GM23248 (cell line): ENCODE measurements around the gene ADO. TPM values are rescaled to one million over a fixed set of nuclear protein-coding genes. Genes with fewer than 3 reads are reported as not detected.

ENCODE experiments used
- DNase-seq: peaks from one replicate; pipeline ENCODE4 v3.0.0-alpha.2; 2015
- H2AFZ ChIP-seq: fragments of 200-600 bp; sonication (generic); 2 replicates; pipeline ENCODE4 v1.6.1; 2016; ENCODE audit warnings: antibody characterized with exemption
- H3F3A ChIP-seq: fragments of 200-600 bp; sonication (generic); 2 replicates; pipeline ENCODE4 v1.6.1; 2016; ENCODE audit warnings: mild to moderate bottlenecking, antibody characterized with exemption, mixed run types; ENCODE audit not compliant: insufficient read depth
- H3K27ac ChIP-seq: fragments of 200-600 bp; sonication (generic); 2 replicates; pipeline ENCODE4 v1.5.1; 2016; ENCODE audit warnings: mild to moderate bottlenecking
- H3K27me3 ChIP-seq: fragments of 200-600 bp; sonication (generic); replicated peaks from 2 replicates; pipeline ENCODE4 v1.6.1; 2016; ENCODE audit warnings: mild to moderate bottlenecking; ENCODE audit not compliant: insufficient read depth
- H3K36me3 ChIP-seq: fragments of 200-600 bp; sonication (generic); 2 replicates; pipeline ENCODE4 v1.6.1; 2016; ENCODE audit warnings: low read depth, mild to moderate bottlenecking
- H3K4me1 ChIP-seq: fragments of 200-600 bp; sonication (generic); 2 replicates; pipeline ENCODE4 v1.6.1; 2016; ENCODE audit warnings: mild to moderate bottlenecking; ENCODE audit not compliant: insufficient read depth
- H3K4me2 ChIP-seq: fragments of 200-600 bp; sonication (generic); one replicate; pipeline ENCODE4 v1.6.1; 2016; ENCODE audit warnings: mild to moderate bottlenecking; ENCODE audit not compliant: unreplicated experiment
- H3K4me3 ChIP-seq: fragments of 200-600 bp; sonication (generic); 2 replicates; pipeline ENCODE4 v1.5.1; 2016; ENCODE audit warnings: mild to moderate bottlenecking
- H3K79me2 ChIP-seq: fragments of 200-600 bp; sonication (generic); 2 replicates; pipeline ENCODE4 v1.6.1; 2016; ENCODE audit warnings: mild to moderate bottlenecking; ENCODE audit not compliant: insufficient read depth
- H3K9ac ChIP-seq: fragments of 200-600 bp; sonication (generic); 2 replicates; pipeline ENCODE4 v1.6.1; 2016; ENCODE audit warnings: mild to moderate bottlenecking
- H3K9me2 ChIP-seq: fragments of 200-600 bp; sonication (generic); 2 replicates; pipeline ENCODE4 v1.6.1; 2016; ENCODE audit warnings: mixed run types, mild to moderate bottlenecking, moderate library complexity; ENCODE audit not compliant: insufficient read depth
- H3K9me3 ChIP-seq: fragments of 200-600 bp; sonication (generic); one replicate; pipeline ENCODE4 v1.6.1; 2017; ENCODE audit warnings: low read depth
- H4K20me1 ChIP-seq: fragments of 200-600 bp; sonication (generic); 2 replicates; pipeline ENCODE4 v1.6.0; 2016; ENCODE audit not compliant: insufficient read depth
- EZH2 ChIP-seq: fragments of 200-600 bp; sonication (generic); IDR thresholded peaks from 2 replicates; pipeline ENCODE4 v1.6.1; 2018; ENCODE audit warnings: antibody characterized with exemption, mild to moderate bottlenecking; ENCODE audit not compliant: insufficient read depth, poor library complexity, severe bottlenecking
- EZH2phosphoT487 ChIP-seq: fragments of 200-600 bp; sonication (generic); IDR thresholded peaks from 2 replicates; pipeline ENCODE4 v1.6.1; 2018; ENCODE audit warnings: antibody characterized with exemption, moderate library complexity, mild to moderate bottlenecking, low read depth; ENCODE audit not compliant: insufficient read depth
- WGBS, 2 experiments: methylation state at CpG; one replicate each; pipeline ENCODE4 v1.1.6; 2015 to 2017; ENCODE audit warnings: low lambda C conversion rate in 2 of 2, low coverage in 1 of 2; ENCODE audit errors: missing lambda C conversion rate in 2 of 2; 5-methylcytosine and 5-hydroxymethylcytosine counted together
- in situ Hi-C: fragments of 300-500 bp; cut with MboI; formaldehyde crosslinking; loops from 2 replicates; pipeline ENCODE4 v1.15.0; 2020
- polyA plus RNA-seq: library from polyadenylated mRNA; unstranded; fragments of >200 nt; fragmentation: Nextera tagmentation; extraction: Ambion mirVana; gene quantifications from 2 replicates; pipeline ENCODE4 v1.2.1, GENCODE V29; 2016
- total RNA-seq: library from RNA; depleted of rRNA; stranded (reverse); fragments of >200 nt; shearing (Covaris generic); gene quantifications from 2 replicates; pipeline ENCODE4 v1.2.3, GENCODE V29; 2014

ADO gene
- total and polyA plus RNA-seq, 2 experiments from 2014 or later, result 5.5 to 38.8 TPM

- Histone ChIP-seq H3K9me2 (no peaks in the 10 kb centered on the region), H3K79me2 (no peaks in the 10 kb centered on the region), H3K27ac (no peak overlapping the region), H3K4me2 (no peak overlapping the region), H2AFZ (no peak overlapping the region), H4K20me1 (no peaks in the 10 kb centered on the region), H3K4me1 (peaks cover 9% of the 10 kb centered on the region; the same call in 1 of the 2 replicates), H3K4me3 (no peak overlapping the region), H3K9ac (no peak overlapping the region), H3K27me3 (0 out of 2 replicates have a peak, but pooled peaks cover 2% of the 10 kb centered on the region), H3K36me3 (no peaks in the 10 kb centered on the region), H3K9me3 (no peaks in the 10 kb centered on the region), H3F3A (no peaks in the 10 kb centered on the region)
- WGBS, 2 experiments, result 61 to 68% methylated on average over 5 of the region's 5 CpGs
- in situ Hi-C loops, result loop anchor here (25.0 kb wide), 3 partner anchors 358 to 783 kb away; partner anchors contain the start of gene RTKN2
- TF ChIP-seq EZH2 (no peak), EZH2phosphoT487 (no peak)
- no peak for DNase-seq
These were observed 16.1 kb downstream of the ADO start for GRCh38 chr10:62820586-62820985.

GRCh38 chr10:62826273-62826672 lies 21.8 kb downstream of the ADO start:
- Histone ChIP-seq H2AFZ (no peak overlapping the region), H3K27ac (no peak overlapping the region), H3K4me2 (no peak overlapping the region), H3F3A (no peaks in the 10 kb centered on the region), H4K20me1 (no peaks in the 10 kb centered on the region), H3K4me1 (peaks cover 6% of the 10 kb centered on the region; the same call in 1 of the 2 replicates), H3K36me3 (no peaks in the 10 kb centered on the region), H3K9me3 (no peaks in the 10 kb centered on the region), H3K9me2 (no peaks in the 10 kb centered on the region), H3K79me2 (no peaks in the 10 kb centered on the region), H3K27me3 (no peaks in the 10 kb centered on the region), H3K4me3 (no peak overlapping the region), H3K9ac (no peak overlapping the region)
- DNase-seq, result no peak
- WGBS, 2 experiments, result 81 to 95% methylated on average over 1 of the region's 1 CpG
- in situ Hi-C loops, result no loop called here
- TF ChIP-seq EZH2 (no peak), EZH2phosphoT487 (no peak)

DNA sequence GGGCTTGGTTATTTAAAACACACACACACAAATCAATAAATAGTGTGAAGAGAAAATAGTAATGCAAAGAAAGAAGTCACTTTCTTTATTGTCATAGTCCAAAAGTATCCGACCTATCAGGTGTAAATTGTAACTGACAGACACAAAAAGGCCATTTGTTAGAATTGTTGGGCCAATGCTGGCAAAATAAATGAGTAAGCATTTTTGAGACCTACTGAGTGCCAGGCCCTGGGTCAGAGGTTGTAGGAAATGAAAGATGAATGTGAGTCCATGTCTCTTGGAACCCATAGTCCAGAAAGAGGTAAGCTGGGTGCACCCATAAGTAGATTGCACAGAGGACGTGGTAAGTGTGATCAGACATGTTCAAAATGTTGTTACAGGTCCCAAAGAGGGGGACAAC lies 25.1 kb downstream of the ADO start:
- in situ Hi-C loops, result no loop called here
- H3K4me3 ChIP-seq, result no peak overlapping the region
- no peak overlapping the region for H3K4me2 ChIP-seq
- no peaks in the 10 kb centered on the region for H3K36me3 ChIP-seq
- peaks cover 9% of the 10 kb centered on the region; the same call in 1 of the 2 replicates for H3K4me1 ChIP-seq
- H3K9me2 ChIP-seq, result no peaks in the 10 kb centered on the region
- no peaks in the 10 kb centered on the region for H3K79me2 ChIP-seq
- H4K20me1 ChIP-seq, result no peaks in the 10 kb centered on the region
- H3F3A ChIP-seq, result no peaks in the 10 kb centered on the region
- no peak overlapping the region for H2AFZ ChIP-seq
- no peak overlapping the region for H3K27ac ChIP-seq
- no peaks in the 10 kb centered on the region for H3K9me3 ChIP-seq
- H3K27me3 ChIP-seq, result no peaks in the 10 kb centered on the region
- TF ChIP-seq EZH2phosphoT487 (no peak), EZH2 (no peak)
- 60 to 73% methylated on average over 2 of the region's 2 CpGs for WGBS, 2 experiments
- no peak for DNase-seq
- H3K9ac ChIP-seq, result no peak overlapping the region

- in situ Hi-C loops, result no loop called here
- Histone ChIP-seq H3K79me2 (no peaks in the 10 kb centered on the region), H3K4me2 (no peak overlapping the region), H3K9ac (no peak overlapping the region), H4K20me1 (no peaks in the 10 kb centered on the region), H2AFZ (0 out of 2 replicates have a peak overlapping the region, but pooled peaks have one; percentile 14), H3K9me2 (no peaks in the 10 kb centered on the region), H3K9me3 (no peaks in the 10 kb centered on the region), H3K36me3 (no peaks in the 10 kb centered on the region), H3K4me3 (no peak overlapping the region), H3K27me3 (no peaks in the 10 kb centered on the region), H3K27ac (no peak overlapping the region), H3K4me1 (peaks cover 9% of the 10 kb centered on the region; the same call in 1 of the 2 replicates), H3F3A (no peaks in the 10 kb centered on the region)
- peak; percentile 9 for DNase-seq
- WGBS, 2 experiments, result 48 to 53% methylated on average over 4 of the region's 4 CpGs
- TF ChIP-seq EZH2phosphoT487 (no peak), EZH2 (no peak)
These were observed 26.2 kb downstream of the ADO start for GRCh38 chr10:62830679-62831078.

GRCh38 chr10:62831346-62831745 lies 26.8 kb downstream of the ADO start:
- H3K4me2 ChIP-seq, result no peak overlapping the region

More at GRCh38 chr10:62831346-62831745, 26.8 kb downstream of the ADO start:
- no peaks in the 10 kb centered on the region for H3K36me3 ChIP-seq
- in situ Hi-C loops, result no loop called here
- no peaks in the 10 kb centered on the region for H3F3A ChIP-seq
- no peak overlapping the region for H3K27ac ChIP-seq
- 3 to 5% methylated on average over 2 of the region's 2 CpGs for WGBS, 2 experiments
- H3K4me1 ChIP-seq, result peaks cover 9% of the 10 kb centered on the region; the same call in 1 of the 2 replicates
- TF ChIP-seq EZH2phosphoT487, result no peak
- no peak for TF ChIP-seq EZH2
- no peaks in the 10 kb centered on the region for H3K9me2 ChIP-seq
- peak; percentile 88 for DNase-seq
- no peaks in the 10 kb centered on the region for H3K9me3 ChIP-seq
- H3K4me3 ChIP-seq, result no peak overlapping the region
- no peak overlapping the region for H2AFZ ChIP-seq
- H4K20me1 ChIP-seq, result no peaks in the 10 kb centered on the region
- H3K27me3 ChIP-seq, result peaks cover 3% of the 10 kb centered on the region; the same call in 1 of the 2 replicates
- H3K79me2 ChIP-seq, result no peaks in the 10 kb centered on the region
- no peak overlapping the region for H3K9ac ChIP-seq
